HEK293T (cell line): ENCODE data around the gene RPL35.

Source experiments
- CTCF ChIA-PET: fragments of 350-600 bp; formaldehyde crosslinking; extraction: SDS; loops from one replicate; lab custom pipeline; 2021; ENCODE audit warnings: antibody characterized with exemption, inconsistent platforms; lab: Yijun Ruan, JAX
- POLR2A ChIA-PET: fragments of 350-600 bp; formaldehyde crosslinking; extraction: SDS; loops from one replicate; lab custom pipeline; 2020; ENCODE audit warnings: antibody characterized with exemption, inconsistent platforms; lab: Yijun Ruan, JAX
- DNase-seq: peaks from one replicate; pipeline ENCODE4 v3.0.0; 2012; ENCODE audit warnings: mixed read lengths; ENCODE audit errors: extremely low spot score
- ARNT ChIP-seq: fragments of 450-650 bp; IDR thresholded peaks from 2 replicates; pipeline ENCODE4 v1.6.1; 2017; ENCODE audit warnings: mild to moderate bottlenecking
- BHLHE40 ChIP-seq: fragments of 450-650 bp; IDR thresholded peaks from 2 replicates; pipeline ENCODE4 v1.6.1; 2016; ENCODE audit warnings: mild to moderate bottlenecking, moderate library complexity, borderline replicate concordance
- CTBP1 ChIP-seq: fragments of 450-650 bp; IDR thresholded peaks from 2 replicates; pipeline ENCODE4 v1.6.1; 2016; ENCODE audit warnings: borderline replicate concordance
- ELF4 ChIP-seq: fragments of 450-650 bp; IDR thresholded peaks from 2 replicates; pipeline ENCODE4 v1.6.1; 2017; ENCODE audit warnings: antibody characterized with exemption
- FOXA1 ChIP-seq: fragments of 450-650 bp; IDR thresholded peaks from 2 replicates; pipeline ENCODE4 v1.6.1; 2016; ENCODE audit warnings: mild to moderate bottlenecking
- FOXK2 ChIP-seq: fragments of 450-650 bp; IDR thresholded peaks from 2 replicates; pipeline ENCODE4 v1.6.1; 2016; ENCODE audit warnings: mild to moderate bottlenecking
- FOXM1 ChIP-seq: fragments of 450-650 bp; IDR thresholded peaks from 2 replicates; pipeline ENCODE4 v1.6.1; 2017; ENCODE audit warnings: mild to moderate bottlenecking, borderline replicate concordance
- HDGF ChIP-seq: fragments of 450-650 bp; IDR thresholded peaks from 2 replicates; pipeline ENCODE4 v1.6.1; 2017; ENCODE audit warnings: antibody characterized with exemption, borderline replicate concordance
- L3MBTL2 ChIP-seq: fragments of 450-650 bp; conservative IDR thresholded peaks from 2 replicates; pipeline ENCODE4 v1.6.1; 2016; ENCODE audit warnings: mild to moderate bottlenecking
- LEF1 ChIP-seq: fragments of 450-650 bp; IDR thresholded peaks from 2 replicates; pipeline ENCODE4 v1.6.1; 2017; ENCODE audit warnings: mild to moderate bottlenecking, borderline replicate concordance
- NFRKB ChIP-seq: fragments of 450-650 bp; IDR thresholded peaks from 2 replicates; pipeline ENCODE4 v1.6.1; 2016; ENCODE audit warnings: mild to moderate bottlenecking, moderate library complexity
- PKNOX1 ChIP-seq: fragments of 450-650 bp; IDR thresholded peaks from 2 replicates; pipeline ENCODE4 v1.6.1; 2016
- SP1 ChIP-seq: fragments of 450-650 bp; IDR thresholded peaks from 2 replicates; pipeline ENCODE4 v1.6.1; 2017
- SUZ12 ChIP-seq: fragments of 450-650 bp; IDR thresholded peaks from 2 replicates; pipeline ENCODE4 v1.6.1; 2016; ENCODE audit warnings: mild to moderate bottlenecking
- TARDBP ChIP-seq: fragments of 450-650 bp; IDR thresholded peaks from 2 replicates; pipeline ENCODE4 v1.6.1; 2016
- ZNF384 ChIP-seq: fragments of 450-650 bp; IDR thresholded peaks from 2 replicates; pipeline ENCODE4 v1.6.1; 2016

RPL35 gene

GRCh38 chr9:124831642-124832364 lies 30.0 kb downstream of the RPL35 start:
- DNase-seq, result no peak
- POLR2A ChIA-PET, result no interaction called here
- CTCF ChIA-PET, result interaction anchor here (0.7 to 1.0 kb wide), 2 partner anchors 8 to 54 kb away, joined by 3 read pairs; no protein-coding TSS in a partner anchor
- TF ChIP-seq FOXM1 (no peak), ELF4 (no peak), L3MBTL2 (no peak), BHLHE40 (no peak), FOXA1 (no peak), ZNF384 (no peak), PKNOX1 (no peak), CTBP1 (no peak), SP1 (no peak), SUZ12 (no peak), LEF1 (no peak), FOXK2 (no peak), ARNT (no peak)

- POLR2A ChIA-PET, result no interaction called here
- no peak for DNase-seq
- CTCF ChIA-PET, result no interaction called here
- TF ChIP-seq L3MBTL2 (no peak), CTBP1 (no peak), PKNOX1 (no peak), BHLHE40 (no peak), FOXM1 (no peak), FOXK2 (no peak), HDGF (no peak), ZNF384 (no peak), SP1 (no peak), NFRKB (no peak), TARDBP (no peak), ELF4 (no peak), FOXA1 (no peak)
These were observed 31.2 kb downstream of the RPL35 start for GRCh38 chr9:124830593-124830992.

- DNase-seq, result no peak
- TF ChIP-seq FOXK2, result no peak
- TF ChIP-seq SUZ12, result no peak
- TF ChIP-seq HDGF, result no peak
- no peak for TF ChIP-seq L3MBTL2
- TF ChIP-seq LEF1, result no peak
- TF ChIP-seq ELF4, result no peak
- no peak for TF ChIP-seq PKNOX1
- no peak for TF ChIP-seq TARDBP
- no peak for TF ChIP-seq FOXA1
- TF ChIP-seq NFRKB, result no peak
- no peak for TF ChIP-seq FOXM1
- no peak for TF ChIP-seq ZNF384
- POLR2A ChIA-PET, result interaction anchor here (0.7 kb wide), 2 partner anchors 25 to 50 kb away, joined by 3 read pairs; no protein-coding TSS in a partner anchor
These were observed 32.5 kb downstream of the RPL35 start for GRCh38 chr9:124829334-124829669.

GRCh38 chr9:124828489-124829333 lies 33.0 kb downstream of the RPL35 start:
- DNase-seq, result no peak
- TF ChIP-seq NFRKB, result no peak
- TF ChIP-seq SP1, result no peak
- TF ChIP-seq L3MBTL2, result no peak
- no peak for TF ChIP-seq BHLHE40
- no peak for TF ChIP-seq SUZ12
- no peak for TF ChIP-seq FOXM1
- TF ChIP-seq CTBP1, result no peak
- TF ChIP-seq ELF4, result no peak
- no peak for TF ChIP-seq FOXK2
- no peak for TF ChIP-seq PKNOX1
- no peak for TF ChIP-seq ARNT
- no peak for TF ChIP-seq HDGF
- no peak for TF ChIP-seq TARDBP
- POLR2A ChIA-PET, result no interaction called here
- CTCF ChIA-PET, result interaction anchor here (1.0 to 2.1 kb wide), 2 partner anchors 11 to 55 kb away, joined by 3 to 11 read pairs; no protein-coding TSS in a partner anchor

More at GRCh38 chr9:124829334-124829669, 32.5 kb downstream of the RPL35 start:
- CTCF ChIA-PET, result interaction anchor here (0.7 to 2.1 kb wide), 3 partner anchors 11 to 224 kb away, joined by 3 to 11 read pairs (median 3); no protein-coding TSS in a partner anchor
